SJCRH30 (cell line): Measurements from ENCODE around the gene FBXW10B. TPM values are rescaled to one million over a fixed set of nuclear protein-coding genes. Genes with fewer than 3 reads are reported as not detected.
"Not testable (repeated sequence)": the region's sequence is repeated elsewhere in the genome, so short reads cannot be mapped to it uniquely, and the experiment has no call there.

Experiments used
- DNase-seq, 2 experiments: peaks; one replicate each; pipeline ENCODE4 v3.0.0-alpha.2; 2015 to 2020
- H3K27ac ChIP-seq: fragments of 250-450 bp; sonication (Bioruptor Pico); 2 replicates; pipeline ENCODE4 v1.5.1; 2020; ENCODE audit warnings: mild to moderate bottlenecking, moderate library complexity
- H3K27me3 ChIP-seq: fragments of 250-450 bp; sonication (Bioruptor Pico); 2 replicates; pipeline ENCODE4 v1.5.1; 2020; ENCODE audit warnings: mild to moderate bottlenecking, moderate library complexity
- H3K36me3 ChIP-seq: fragments of 250-450 bp; sonication (Bioruptor Pico); 2 replicates; pipeline ENCODE4 v1.5.1; 2020; ENCODE audit warnings: mild to moderate bottlenecking, moderate library complexity
- H3K4me1 ChIP-seq: fragments of 250-450 bp; sonication (Bioruptor Pico); 2 replicates; pipeline ENCODE4 v1.5.1; 2020; ENCODE audit warnings: mild to moderate bottlenecking, moderate library complexity
- H3K4me3 ChIP-seq: fragments of 250-450 bp; sonication (Bioruptor Pico); 2 replicates; pipeline ENCODE4 v1.5.1; 2020; ENCODE audit warnings: mild to moderate bottlenecking, moderate library complexity
- H3K9me3 ChIP-seq: fragments of 250-450 bp; sonication (Bioruptor Pico); replicated peaks from 2 replicates; pipeline ENCODE4 v1.5.1; 2020; ENCODE audit warnings: mild to moderate bottlenecking, moderate library complexity
- total RNA-seq: library from RNA; depleted of rRNA; stranded (reverse); fragments of >200 nt; shearing (Covaris generic); gene quantifications from 2 replicates; pipeline ENCODE4 v1.2.3, GENCODE V29; 2014; rRNA removed

The FBXW10B gene
- 0.10 and 0.12 TPM in 2 replicates for total RNA-seq

DNA sequence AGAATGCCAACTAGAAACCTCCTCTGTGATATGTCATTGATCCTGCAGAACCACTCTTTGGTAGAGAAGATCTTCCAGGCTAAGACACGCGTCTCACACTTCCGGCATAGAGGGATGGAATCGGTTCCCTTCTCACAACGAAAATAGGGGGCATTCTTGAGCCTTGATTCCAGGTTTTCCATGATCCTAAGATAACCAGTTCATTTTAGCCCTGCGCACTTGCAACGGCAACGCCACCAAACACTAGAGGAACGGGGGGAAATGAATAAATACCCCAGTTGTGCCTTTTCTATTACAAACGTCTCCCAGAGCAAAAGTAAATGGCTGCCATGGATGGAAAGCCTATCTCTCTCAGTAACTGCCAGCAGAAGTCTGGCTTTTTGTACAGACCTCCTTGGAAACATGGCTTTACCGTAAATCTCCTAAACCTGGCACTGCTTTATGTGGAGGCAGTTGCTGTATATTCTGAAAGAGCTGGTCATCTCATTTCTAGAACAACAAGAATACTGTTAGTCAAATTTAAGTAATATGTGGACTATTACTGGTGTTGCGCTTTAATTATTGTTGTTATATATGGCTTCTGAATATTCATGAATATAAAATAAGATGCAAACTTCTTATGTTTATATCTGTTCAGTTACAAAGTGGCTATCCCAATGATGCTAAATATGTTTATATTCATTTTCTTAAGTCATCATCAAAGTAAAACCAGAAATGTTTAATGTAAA lies at the start of gene FBXW10B:
Gene FBXW10B (minus strand): TSS at position 374 of the 728 bp plus-strand sequence. CDS start 192 bp downstream, at position 182.
- not testable (repeated sequence) for H3K27ac ChIP-seq, H3K36me3 ChIP-seq, H3K4me3 ChIP-seq, H3K27me3 ChIP-seq, H3K4me1 ChIP-seq, DNase-seq, H3K9me3 ChIP-seq

- no peak for DNase-seq
- Histone ChIP-seq H3K4me3 (no peak overlapping the region), H3K4me1 (peaks cover 18% of the 10 kb centered on the region), H3K36me3 (peaks cover 29% of the 10 kb centered on the region), H3K27me3 (no peaks in the 10 kb centered on the region), H3K9me3 (no peaks in the 10 kb centered on the region; the same call in 1 of the 2 replicates), H3K27ac (no peak overlapping the region)
Measured at GRCh38 chr17:15663691-15664090, 44.2 kb upstream of the FBXW10B start.

DNA sequence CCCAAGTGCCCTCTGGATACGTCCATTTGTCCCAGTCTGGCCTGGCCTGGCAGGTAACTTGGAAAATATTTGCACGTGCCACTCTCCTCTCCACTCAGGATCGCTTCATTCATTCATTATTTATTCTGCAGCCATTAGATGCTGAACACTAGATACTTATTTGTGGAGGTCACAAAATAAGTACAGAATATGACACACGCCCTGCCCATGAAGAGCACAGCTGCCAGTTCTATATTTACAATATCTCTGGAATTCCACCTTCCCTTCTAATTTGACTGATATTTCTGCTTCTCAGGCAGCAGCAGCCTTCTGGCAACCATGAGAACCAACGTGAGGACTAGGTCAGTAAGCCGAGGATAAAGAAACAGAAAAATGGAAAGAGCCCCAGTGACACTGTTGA lies 43.7 kb upstream of the FBXW10B start:
- no peak for DNase-seq
- Histone ChIP-seq H3K9me3 (no peaks in the 10 kb centered on the region; the same call in 1 of the 2 replicates), H3K27me3 (no peaks in the 10 kb centered on the region), H3K27ac (no peak overlapping the region), H3K4me1 (peaks cover 20% of the 10 kb centered on the region), H3K4me3 (no peak overlapping the region), H3K36me3 (peaks cover 32% of the 10 kb centered on the region)

DNA sequence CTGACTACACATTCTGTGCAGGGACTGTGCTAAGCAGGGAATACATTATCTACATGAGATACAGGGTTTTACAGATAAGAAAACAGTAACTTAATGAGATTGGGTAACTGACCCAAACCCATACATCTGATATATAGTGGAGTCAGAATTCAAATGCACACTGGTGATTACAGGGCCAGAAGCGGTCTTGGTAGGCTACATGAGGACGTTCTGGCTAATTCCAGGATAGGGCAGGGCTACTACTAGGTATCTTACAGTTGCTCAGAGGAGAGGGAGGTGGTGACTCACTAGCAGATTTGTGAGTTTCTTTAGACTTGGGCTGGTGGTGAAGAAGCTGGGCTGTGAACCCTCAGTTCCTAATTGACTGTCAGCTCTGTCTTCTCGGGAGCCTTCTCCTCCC lies 43.2 kb upstream of the FBXW10B start:
- no peaks in the 10 kb centered on the region; the same call in 1 of the 2 replicates for H3K9me3 ChIP-seq
- peaks cover 20% of the 10 kb centered on the region for H3K4me1 ChIP-seq
- no peak for DNase-seq
- H3K27ac ChIP-seq, result no peak overlapping the region
- H3K36me3 ChIP-seq, result peaks cover 34% of the 10 kb centered on the region
- no peaks in the 10 kb centered on the region for H3K27me3 ChIP-seq
- no peak overlapping the region for H3K4me3 ChIP-seq

- Histone ChIP-seq H3K27ac (peak overlapping the region; percentile 73), H3K4me1 (peaks cover 32% of the 10 kb centered on the region), H3K36me3 (peaks cover 42% of the 10 kb centered on the region), H3K27me3 (no peaks in the 10 kb centered on the region), H3K4me3 (no peak overlapping the region), H3K9me3 (no peaks in the 10 kb centered on the region; the same call in 1 of the 2 replicates)
- no peak for DNase-seq
Measured at GRCh38 chr17:15660077-15660476, 40.6 kb upstream of the FBXW10B start.

DNA sequence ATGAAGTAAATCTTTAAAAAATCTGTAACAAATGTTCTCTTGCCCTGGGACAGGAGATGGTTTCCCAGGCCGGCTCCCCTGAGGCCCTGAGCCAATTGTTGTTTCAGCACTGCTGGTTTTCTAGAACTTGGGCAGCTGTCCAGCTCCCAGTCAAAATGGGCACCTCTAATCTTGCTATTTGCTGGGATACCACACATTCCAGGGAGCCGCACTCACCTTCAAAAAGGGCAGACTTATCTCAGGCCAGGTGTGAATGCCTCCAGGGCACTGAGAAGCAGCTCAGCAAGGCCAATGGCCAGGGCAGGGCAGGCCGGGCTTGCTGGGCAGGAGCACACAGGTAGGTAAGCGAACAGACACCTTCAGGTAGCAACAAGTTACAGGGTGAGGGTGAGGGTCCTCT lies 40.2 kb upstream of the FBXW10B start:
- H3K27me3 ChIP-seq, result no peaks in the 10 kb centered on the region
- peaks cover 36% of the 10 kb centered on the region for H3K4me1 ChIP-seq
- H3K9me3 ChIP-seq, result no peaks in the 10 kb centered on the region; the same call in 1 of the 2 replicates
- DNase-seq, result peak; percentile 91 to 93
- no peak overlapping the region for H3K4me3 ChIP-seq
- peaks cover 39% of the 10 kb centered on the region for H3K36me3 ChIP-seq
- H3K27ac ChIP-seq, result peak overlapping the region; percentile 73

DNA sequence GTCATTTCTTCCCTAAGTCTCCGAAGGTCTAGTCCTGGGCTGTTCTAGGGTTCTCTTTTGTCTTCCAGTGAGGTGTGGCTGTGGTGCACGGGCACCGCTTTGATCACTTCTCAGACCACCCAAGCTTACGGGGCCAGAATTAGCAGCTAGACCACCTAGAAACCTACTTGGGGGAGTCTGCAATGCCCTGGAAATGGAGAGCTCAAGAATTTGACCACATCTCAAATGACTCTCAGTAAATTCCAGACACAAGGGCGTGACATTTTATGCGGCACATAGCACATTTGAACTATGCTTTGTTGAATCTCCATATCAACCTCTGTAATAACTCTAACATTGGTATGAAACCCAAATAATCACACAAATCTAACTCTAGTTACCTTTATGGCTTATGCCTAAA lies 39.7 kb upstream of the FBXW10B start:
- peak overlapping the region; percentile 73 for H3K27ac ChIP-seq
- no peaks in the 10 kb centered on the region; the same call in 1 of the 2 replicates for H3K9me3 ChIP-seq
- DNase-seq, result peak; percentile 75 to 80
- no peaks in the 10 kb centered on the region for H3K27me3 ChIP-seq
- H3K4me3 ChIP-seq, result no peak overlapping the region
- peaks cover 40% of the 10 kb centered on the region for H3K4me1 ChIP-seq
- peaks cover 35% of the 10 kb centered on the region for H3K36me3 ChIP-seq

GRCh38 chr17:15658296-15658695 lies 38.8 kb upstream of the FBXW10B start:
- no peaks in the 10 kb centered on the region for H3K27me3 ChIP-seq

DNA sequence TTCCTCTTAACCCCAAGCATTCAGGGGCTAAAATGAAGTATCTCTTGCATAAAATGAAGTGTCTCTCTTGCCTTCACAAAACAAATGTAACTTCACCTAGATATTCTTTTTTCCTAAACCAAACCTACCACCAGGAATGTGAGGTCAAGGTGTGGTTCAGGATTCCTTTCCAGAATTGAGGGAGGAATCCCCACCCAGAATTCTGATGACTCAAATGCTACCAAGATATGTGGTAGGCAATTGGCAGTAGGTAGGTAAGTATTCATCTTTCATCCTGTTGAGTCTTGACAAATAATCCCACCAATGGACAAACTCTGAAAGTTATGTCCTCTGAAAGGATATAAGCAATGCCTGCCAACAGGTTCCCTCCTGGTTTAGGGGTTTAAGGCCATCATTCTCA lies 38.4 kb upstream of the FBXW10B start:
- Histone ChIP-seq H3K4me1 (peaks cover 48% of the 10 kb centered on the region), H3K27me3 (no peaks in the 10 kb centered on the region), H3K4me3 (no peak overlapping the region), H3K27ac (no peak overlapping the region), H3K36me3 (peaks cover 28% of the 10 kb centered on the region), H3K9me3 (no peaks in the 10 kb centered on the region; the same call in 1 of the 2 replicates)
- DNase-seq, result no peak

More at GRCh38 chr17:15658296-15658695, 38.8 kb upstream of the FBXW10B start:
- H3K4me1 ChIP-seq, result peaks cover 48% of the 10 kb centered on the region
- no peak overlapping the region for H3K4me3 ChIP-seq
- peaks cover 30% of the 10 kb centered on the region for H3K36me3 ChIP-seq
- no peaks in the 10 kb centered on the region; the same call in 1 of the 2 replicates for H3K9me3 ChIP-seq
- DNase-seq, result no peak
- H3K27ac ChIP-seq, result no peak overlapping the region; the same call in 1 of the 2 replicates

DNA sequence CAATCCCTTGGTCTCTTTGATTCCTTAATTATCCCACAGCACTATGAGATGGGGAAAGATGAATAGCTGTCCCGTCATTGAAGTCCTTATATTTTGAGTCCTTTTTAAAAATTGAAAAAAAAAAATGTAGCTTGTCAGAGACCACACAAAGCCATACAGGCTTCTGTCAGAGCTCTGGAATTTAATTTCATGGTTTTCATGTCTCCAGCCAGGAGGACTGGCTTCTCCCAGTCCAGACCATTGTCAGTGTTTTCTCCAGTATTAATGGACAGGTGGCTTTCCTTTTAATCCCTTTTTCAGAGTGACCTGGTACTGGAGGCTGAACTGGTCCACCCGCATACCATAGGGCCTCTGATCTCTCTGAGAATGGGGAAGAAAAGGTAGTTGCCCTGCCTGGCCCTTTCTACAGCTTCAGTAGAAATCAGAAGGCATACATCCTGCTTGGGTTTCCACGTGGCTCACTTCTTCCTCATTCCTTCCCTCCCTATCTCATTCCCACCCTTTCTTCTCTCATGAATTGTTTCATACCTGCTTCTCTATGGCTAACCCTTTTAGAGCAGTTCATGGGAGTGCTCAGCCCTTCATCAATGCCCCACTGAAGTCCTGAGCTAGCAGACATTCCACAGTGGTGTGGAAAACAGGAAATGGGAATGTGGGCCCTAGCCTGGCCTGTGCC lies 35.5 kb upstream of the FBXW10B start:
- Histone ChIP-seq H3K9me3 (no peaks in the 10 kb centered on the region; the same call in 1 of the 2 replicates), H3K27ac (peak overlapping the region; percentile 74), H3K27me3 (no peaks in the 10 kb centered on the region), H3K36me3 (peaks cover 18% of the 10 kb centered on the region), H3K4me3 (no peak overlapping the region), H3K4me1 (peaks cover 47% of the 10 kb centered on the region)
- DNase-seq, result peak; percentile 43 to 58

- Histone ChIP-seq H3K36me3 (peaks cover 18% of the 10 kb centered on the region), H3K27ac (peak overlapping the region; percentile 74; the same call in 1 of the 2 replicates), H3K4me1 (peaks cover 47% of the 10 kb centered on the region)
- not testable (repeated sequence) for H3K9me3 ChIP-seq, H3K4me3 ChIP-seq, H3K27me3 ChIP-seq
- peak in 1 of 2 experiments; percentile 16 for DNase-seq
Measured at GRCh38 chr17:15654401-15654800, 34.9 kb upstream of the FBXW10B start.

DNA sequence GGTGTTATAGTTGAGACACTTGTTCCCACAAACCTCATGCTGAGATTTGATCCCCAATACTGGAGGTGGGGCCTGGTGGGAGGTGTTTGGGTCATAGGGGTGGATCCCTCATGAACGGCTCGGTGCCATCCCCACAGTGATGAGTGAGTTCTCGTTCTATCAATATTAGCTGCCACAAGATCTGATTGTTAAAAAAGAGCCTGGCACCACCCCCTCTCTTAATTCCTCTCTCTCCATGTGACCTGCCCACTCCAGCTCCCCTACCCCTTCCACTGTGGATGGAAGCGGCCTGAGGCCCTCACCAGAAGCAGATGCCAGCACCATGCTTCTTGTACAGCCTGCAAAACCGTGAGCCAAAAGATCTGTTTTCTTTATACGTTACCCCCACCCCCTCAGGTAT lies 33.5 kb upstream of the FBXW10B start:
- Histone ChIP-seq H3K4me3 (no peak overlapping the region), H3K9me3 (no peaks in the 10 kb centered on the region; the same call in 1 of the 2 replicates), H3K27ac (no peak overlapping the region; the same call in 1 of the 2 replicates), H3K36me3 (peaks cover 20% of the 10 kb centered on the region), H3K4me1 (peaks cover 46% of the 10 kb centered on the region), H3K27me3 (no peaks in the 10 kb centered on the region)
- DNase-seq, result peak in 1 of 2 experiments; percentile 22

DNA sequence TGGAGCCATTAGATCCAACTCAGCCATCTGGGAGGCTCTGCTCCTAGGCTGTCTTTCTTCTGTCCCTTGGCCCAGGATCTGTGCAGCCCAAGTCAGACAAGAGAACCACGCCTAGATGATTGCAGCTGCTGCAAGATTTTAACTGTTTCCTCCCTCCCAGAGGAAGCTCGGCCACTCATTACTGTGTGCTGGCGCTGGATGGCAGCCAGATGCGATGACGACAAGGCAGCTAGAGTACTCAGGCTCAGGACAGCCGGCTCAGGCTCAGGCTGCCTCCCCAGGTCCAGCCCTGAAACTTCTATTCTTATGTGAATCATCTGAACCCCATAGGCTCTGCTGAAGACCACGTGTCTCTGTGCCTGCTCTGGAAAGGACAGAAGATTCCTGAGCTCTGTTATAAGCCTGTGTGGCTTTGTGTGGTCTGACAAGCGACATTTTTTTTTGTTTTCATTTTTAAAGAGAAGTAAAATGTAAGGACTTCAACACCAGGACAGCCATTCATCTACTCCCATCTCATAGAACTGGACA lies 32.1 kb upstream of the FBXW10B start:
- H3K9me3 ChIP-seq, result no peaks in the 10 kb centered on the region
- H3K27me3 ChIP-seq, result no peaks in the 10 kb centered on the region
- peaks cover 46% of the 10 kb centered on the region for H3K4me1 ChIP-seq
- peaks cover 8% of the 10 kb centered on the region for H3K36me3 ChIP-seq
- H3K4me3 ChIP-seq, result peak overlapping the region; percentile 66
- H3K27ac ChIP-seq, result peak overlapping the region; percentile 87
- DNase-seq, result peak; percentile 100

DNA sequence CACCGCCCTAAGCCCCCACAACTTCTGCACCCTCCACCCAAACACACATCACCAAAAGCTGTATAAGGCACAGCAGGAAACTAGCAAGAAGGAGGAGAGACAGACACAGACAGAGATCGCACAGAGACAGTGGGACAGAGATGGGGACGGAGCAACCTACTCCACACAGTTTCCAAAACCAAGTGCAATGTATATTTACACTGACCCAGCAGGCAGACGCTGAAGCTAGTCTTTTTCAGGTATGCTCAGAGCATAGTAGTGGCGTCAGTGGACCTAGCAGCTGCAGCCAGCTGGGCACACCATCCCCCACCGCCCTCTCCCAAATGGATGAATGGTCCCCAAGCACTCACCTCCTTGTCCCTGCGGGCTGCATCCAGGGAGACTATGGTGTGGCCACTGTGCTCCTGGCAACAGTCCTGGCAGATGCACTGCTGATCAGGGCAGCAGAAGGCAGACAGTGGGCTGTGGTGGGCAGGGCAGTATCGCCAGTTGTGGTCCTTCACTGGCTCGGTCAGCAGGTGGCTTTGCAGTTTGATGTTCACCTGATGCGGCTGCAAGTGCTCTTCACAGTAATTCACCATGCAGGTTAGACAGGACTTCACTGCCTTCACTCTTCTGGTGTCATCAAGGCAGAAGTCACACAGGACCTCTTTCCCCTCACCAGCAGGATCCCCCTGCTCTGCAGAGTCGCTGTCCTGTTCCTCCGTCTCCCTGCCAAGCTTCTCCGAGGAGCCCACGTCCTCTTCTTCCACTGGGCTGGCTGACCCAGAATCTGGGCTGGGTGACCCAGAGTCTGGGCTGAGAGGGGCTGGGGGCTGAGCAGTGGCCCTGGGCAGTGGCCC lies 31.5 kb upstream of the FBXW10B start:
- Histone ChIP-seq H3K27me3 (no peaks in the 10 kb centered on the region), H3K9me3 (no peaks in the 10 kb centered on the region), H3K27ac (peak overlapping the region; percentile 87), H3K4me3 (peak overlapping the region; percentile 66), H3K36me3 (peaks cover 8% of the 10 kb centered on the region), H3K4me1 (peaks cover 44% of the 10 kb centered on the region)
- peak; percentile 63 to 70 for DNase-seq
